ENCODE measurements around the gene CLRN3.

The CLRN3 gene

GRCh38 chr10:127910464-127910770 lies 17.7 kb upstream of the CLRN3 start:
- H3K18ac ChIP-seq (ENCODE audit: low read depth in 1 of 2, low read length in 2 of 2) = peak overlapping the region in 1 of 2 experiments; percentile 14
- peak; percentile 45 for DNase-seq
- H3K9me3 ChIP-seq (ENCODE audit: control insufficient read depth, low read length) = no peaks in the 10 kb centered on the region
- H2BK15ac ChIP-seq (ENCODE audit: low read depth, poor library complexity, severe bottlenecking) = no peak overlapping the region
- WGBS = 76% methylated on average over 2 of the region's 2 CpGs
- H3K4ac ChIP-seq (ENCODE audit: low read depth in 1 of 2, low read length in 2 of 2) = no peak overlapping the region
- H3K4me1 ChIP-seq (ENCODE audit: control insufficient read depth, insufficient read depth, low read depth, low read length) = peaks cover 18% of the 10 kb centered on the region
- no peak overlapping the region for H4K8ac ChIP-seq (ENCODE audit: low read length)
- H3K27ac ChIP-seq (ENCODE audit: low read length, poor library complexity, severe bottlenecking) = no peak overlapping the region
- H3K9ac ChIP-seq (ENCODE audit: low read length) = no peak overlapping the region
- no peak overlapping the region for H2AK5ac ChIP-seq (ENCODE audit: low read length, severe bottlenecking)
- H3K23ac ChIP-seq (ENCODE audit: low read length in 2 of 2) = no peak overlapping the region
- H2AFZ ChIP-seq (ENCODE audit: low read depth, low read length) = no peak overlapping the region
- H4K91ac ChIP-seq (ENCODE audit: low read length) = no peak overlapping the region
- no peaks in the 10 kb centered on the region for H3K36me3 ChIP-seq (ENCODE audit: control insufficient read depth in 1 of 2, insufficient read depth in 2 of 2, low read depth in 1 of 2, low read length in 2 of 2)
- H2BK5ac ChIP-seq (ENCODE audit: low read depth, low read length, poor library complexity, severe bottlenecking) = no peak overlapping the region
- H3K14ac ChIP-seq (ENCODE audit: low read length in 2 of 2) = no peak overlapping the region
- H2BK120ac ChIP-seq (ENCODE audit: low read depth, low read length) = no peak overlapping the region
- peaks cover under 1 to 8% of the 10 kb centered on the region in 2 experiments for H3K27me3 ChIP-seq (ENCODE audit: control insufficient read depth in 1 of 2, insufficient read depth in 1 of 2, low read length in 2 of 2)
- H3K4me2 ChIP-seq (ENCODE audit: low read length, poor library complexity, severe bottlenecking) = no peak overlapping the region
- peak overlapping the region in 1 of 2 experiments; percentile 15 for H2BK12ac ChIP-seq (ENCODE audit: low read length in 2 of 2)
- peaks cover 14% of the 10 kb centered on the region for H3K79me1 ChIP-seq (replicated peaks; ENCODE audit: low read length, poor library complexity, severe bottlenecking)
- H3K4me3 ChIP-seq (ENCODE audit: insufficient read depth in 1 of 2, low read depth in 1 of 2, low read length in 2 of 2) = no peak overlapping the region

DNA sequence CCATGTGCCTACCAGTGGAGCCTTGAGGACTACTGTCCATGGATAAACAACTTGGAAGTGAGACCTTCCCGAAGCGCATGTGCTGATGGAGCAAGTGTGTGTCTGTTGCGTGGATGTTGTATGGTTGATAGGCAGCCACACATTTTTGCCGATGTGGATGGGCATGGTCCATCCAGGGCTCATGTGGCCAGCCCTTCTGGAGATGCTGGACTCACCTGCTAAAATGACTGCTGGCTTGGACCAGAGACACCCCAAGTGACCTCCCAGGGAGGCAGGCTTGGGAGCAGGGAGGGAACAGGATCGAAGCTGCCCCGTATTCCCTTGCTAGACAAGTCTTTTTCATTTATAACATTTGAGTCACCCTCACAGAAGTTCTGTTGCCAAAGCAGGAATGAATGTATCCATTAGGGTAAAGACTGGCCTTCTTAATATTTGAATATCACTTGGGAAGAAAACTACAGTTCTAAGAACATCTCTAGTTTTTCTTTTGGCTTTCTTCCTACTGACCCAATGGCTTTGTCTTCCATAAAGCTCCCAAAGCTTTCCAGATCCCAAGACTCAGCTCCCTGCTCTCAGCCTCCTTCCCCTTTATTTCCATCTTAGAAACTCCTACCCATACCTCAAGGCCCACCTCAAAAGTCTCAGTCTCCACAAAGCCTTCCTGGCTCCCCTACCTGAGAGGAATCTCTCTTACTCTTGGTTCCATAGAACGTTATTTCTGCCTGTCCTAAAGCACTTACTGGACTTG lies 17.1 kb upstream of the CLRN3 start:
- no peaks in the 10 kb centered on the region for H3K36me3 ChIP-seq (ENCODE audit: control insufficient read depth in 1 of 2, insufficient read depth in 2 of 2, low read depth in 1 of 2, low read length in 2 of 2)
- DNase-seq = peak; percentile 29

DNA sequence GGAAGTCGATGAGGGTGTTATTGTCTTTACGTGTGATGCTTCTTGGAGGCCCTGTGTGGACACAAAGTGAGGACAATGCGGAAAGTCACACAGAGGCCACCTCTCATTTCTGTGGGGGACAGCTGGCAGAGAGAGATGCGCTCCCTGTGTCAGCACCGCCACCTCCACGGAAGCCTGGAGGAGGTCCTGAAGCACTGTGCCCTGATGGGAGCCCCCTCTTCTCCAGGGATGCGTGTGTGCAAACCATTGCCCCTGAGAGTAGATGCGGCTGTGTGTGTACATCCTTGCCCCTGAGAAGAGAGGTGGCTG lies 16.2 kb upstream of the CLRN3 start:
- H2BK12ac ChIP-seq (ENCODE audit: low read length in 2 of 2) = peak overlapping the region; percentile 49 to 59
- H2BK120ac ChIP-seq (ENCODE audit: low read depth, low read length) = no peak overlapping the region
- no peak overlapping the region for H2AK5ac ChIP-seq (ENCODE audit: low read length, severe bottlenecking)
- no peak overlapping the region for H3K23ac ChIP-seq (ENCODE audit: low read length in 2 of 2)
- no peak overlapping the region for H3K9ac ChIP-seq (ENCODE audit: low read length)
- H2AFZ ChIP-seq (ENCODE audit: low read depth, low read length) = no peak overlapping the region
- H3K4me1 ChIP-seq (ENCODE audit: control insufficient read depth, insufficient read depth, low read depth, low read length) = peaks cover 18% of the 10 kb centered on the region
- no peak overlapping the region for H2BK15ac ChIP-seq (ENCODE audit: low read depth, poor library complexity, severe bottlenecking)
- no peak overlapping the region for H3K27ac ChIP-seq (ENCODE audit: low read length, poor library complexity, severe bottlenecking)
- H3K4ac ChIP-seq (ENCODE audit: low read depth in 1 of 2, low read length in 2 of 2) = peak overlapping the region; percentile 8 to 62
- no peak overlapping the region for H3K4me2 ChIP-seq (ENCODE audit: low read length, poor library complexity, severe bottlenecking)
- H3K27me3 ChIP-seq (ENCODE audit: control insufficient read depth in 1 of 2, insufficient read depth in 1 of 2, low read length in 2 of 2) = peaks cover 6 to 8% of the 10 kb centered on the region in 2 experiments
- WGBS = 66% methylated on average over 8 of the region's 8 CpGs
- DNase-seq = no peak
- H2BK5ac ChIP-seq (ENCODE audit: low read depth, low read length, poor library complexity, severe bottlenecking) = no peak overlapping the region
- peaks cover 14% of the 10 kb centered on the region for H3K79me1 ChIP-seq (replicated peaks; ENCODE audit: low read length, poor library complexity, severe bottlenecking)
- peak overlapping the region; percentile 55 for H4K91ac ChIP-seq (ENCODE audit: low read length)
- peak overlapping the region; percentile 54 for H4K8ac ChIP-seq (ENCODE audit: low read length)
- H3K4me3 ChIP-seq (ENCODE audit: insufficient read depth in 1 of 2, low read depth in 1 of 2, low read length in 2 of 2) = peak overlapping the region in 1 of 2 experiments; percentile 7
- H3K18ac ChIP-seq (ENCODE audit: low read depth in 1 of 2, low read length in 2 of 2) = peak overlapping the region; percentile 54 to 74
- no peaks in the 10 kb centered on the region for H3K36me3 ChIP-seq (ENCODE audit: control insufficient read depth in 1 of 2, insufficient read depth in 2 of 2, low read depth in 1 of 2, low read length in 2 of 2)
- H3K14ac ChIP-seq (ENCODE audit: low read length in 2 of 2) = peak overlapping the region in 1 of 2 experiments; percentile 37
- H3K9me3 ChIP-seq (ENCODE audit: control insufficient read depth, low read length) = no peaks in the 10 kb centered on the region

More for the DNA sequence above, 17.1 kb upstream of the CLRN3 start:
- Histone ChIP-seq H3K27ac (ENCODE audit: low read length, poor library complexity, severe bottlenecking) (no peak overlapping the region), H4K91ac (ENCODE audit: low read length) (peak overlapping the region; percentile 89), H3K4ac (ENCODE audit: low read depth in 1 of 2, low read length in 2 of 2) (peak overlapping the region in 1 of 2 experiments; percentile 49), H3K9me3 (ENCODE audit: control insufficient read depth, low read length) (no peaks in the 10 kb centered on the region), H2BK12ac (ENCODE audit: low read length in 2 of 2) (peak overlapping the region; percentile 49 to 91), H3K18ac (ENCODE audit: low read depth in 1 of 2, low read length in 2 of 2) (peak overlapping the region; percentile 74 to 90), H2BK120ac (ENCODE audit: low read depth, low read length) (no peak overlapping the region), H3K14ac (ENCODE audit: low read length in 2 of 2) (peak overlapping the region in 1 of 2 experiments; percentile 94), H3K79me1 (replicated peaks; ENCODE audit: low read length, poor library complexity, severe bottlenecking) (peaks cover 14% of the 10 kb centered on the region), H3K4me3 (ENCODE audit: insufficient read depth in 1 of 2, low read depth in 1 of 2, low read length in 2 of 2) (no peak overlapping the region), H3K23ac (ENCODE audit: low read length in 2 of 2) (no peak overlapping the region), H3K27me3 (ENCODE audit: control insufficient read depth in 1 of 2, insufficient read depth in 1 of 2, low read length in 2 of 2) (peaks cover 6 to 8% of the 10 kb centered on the region in 2 experiments), H2AFZ (ENCODE audit: low read depth, low read length) (no peak overlapping the region), H2AK5ac (ENCODE audit: low read length, severe bottlenecking) (no peak overlapping the region), H2BK5ac (ENCODE audit: low read depth, low read length, poor library complexity, severe bottlenecking) (no peak overlapping the region), H4K8ac (ENCODE audit: low read length) (peak overlapping the region; percentile 35), H3K4me1 (ENCODE audit: control insufficient read depth, insufficient read depth, low read depth, low read length) (peaks cover 18% of the 10 kb centered on the region), H2BK15ac (ENCODE audit: low read depth, poor library complexity, severe bottlenecking) (no peak overlapping the region), H3K4me2 (ENCODE audit: low read length, poor library complexity, severe bottlenecking) (no peak overlapping the region), H3K9ac (ENCODE audit: low read length) (no peak overlapping the region)
- WGBS = 80% methylated on average over 5 of the region's 7 CpGs

DNA sequence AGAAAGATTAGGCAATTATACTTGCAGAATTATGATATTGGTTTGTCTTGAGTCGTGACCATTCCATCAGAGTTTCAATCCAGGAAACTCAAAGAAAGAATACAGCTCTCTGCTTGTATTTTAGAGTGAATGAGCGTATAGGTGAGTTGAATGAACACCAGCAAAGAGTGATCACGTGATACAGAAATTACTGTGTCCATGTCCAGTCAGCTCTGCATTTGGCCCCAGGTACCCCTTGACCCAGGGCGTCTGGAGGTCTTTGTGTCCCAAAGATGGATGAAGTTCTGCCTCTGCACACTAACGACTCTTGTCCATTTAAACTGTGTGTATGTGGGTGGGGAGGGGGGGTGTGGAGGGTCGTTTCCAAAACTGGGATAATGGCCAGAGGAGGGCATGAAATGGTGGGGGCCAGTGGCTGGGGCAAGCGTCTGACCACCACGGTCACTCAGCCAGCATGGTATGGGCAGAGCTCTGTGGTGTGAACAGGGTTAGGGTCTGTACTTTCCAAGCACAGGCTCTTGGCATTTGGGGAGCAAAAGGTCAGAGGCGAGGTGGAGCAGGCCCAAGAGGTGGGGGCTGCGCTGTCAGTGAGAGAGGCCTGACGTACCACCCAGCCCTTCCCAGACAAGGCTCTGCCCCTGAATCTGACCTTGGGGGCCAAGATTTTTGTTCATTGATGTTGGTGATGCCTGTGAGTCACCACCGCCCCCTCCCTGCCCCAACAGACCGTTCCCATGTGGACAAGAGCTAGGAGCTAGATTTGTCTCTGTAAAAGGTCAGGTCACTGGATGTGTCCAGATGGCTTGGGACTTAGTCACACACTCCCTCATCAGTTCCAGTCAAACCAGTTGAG lies 15.6 kb upstream of the CLRN3 start:
- Histone ChIP-seq H2BK5ac (ENCODE audit: low read depth, low read length, poor library complexity, severe bottlenecking) (no peak overlapping the region), H2BK15ac (ENCODE audit: low read depth, poor library complexity, severe bottlenecking) (peak overlapping the region; percentile 97)
- 56% methylated on average over 10 of the region's 13 CpGs for WGBS

More for the DNA sequence above, 15.6 kb upstream of the CLRN3 start:
- Histone ChIP-seq H3K14ac (ENCODE audit: low read length in 2 of 2) (no peak overlapping the region), H4K8ac (ENCODE audit: low read length) (peak overlapping the region; percentile 54), H2AFZ (ENCODE audit: low read depth, low read length) (no peak overlapping the region), H3K4me3 (ENCODE audit: insufficient read depth in 1 of 2, low read depth in 1 of 2, low read length in 2 of 2) (peak overlapping the region in 1 of 2 experiments; percentile 79), H3K4me2 (ENCODE audit: low read length, poor library complexity, severe bottlenecking) (peak overlapping the region; percentile 85), H3K9me3 (ENCODE audit: control insufficient read depth, low read length) (no peaks in the 10 kb centered on the region), H3K36me3 (ENCODE audit: control insufficient read depth in 1 of 2, insufficient read depth in 2 of 2, low read depth in 1 of 2, low read length in 2 of 2) (no peaks in the 10 kb centered on the region), H3K4ac (ENCODE audit: low read depth in 1 of 2, low read length in 2 of 2) (peak overlapping the region; percentile 31 to 77), H4K91ac (ENCODE audit: low read length) (peak overlapping the region; percentile 54), H3K79me1 (replicated peaks; ENCODE audit: low read length, poor library complexity, severe bottlenecking) (peaks cover 11% of the 10 kb centered on the region), H2AK5ac (ENCODE audit: low read length, severe bottlenecking) (no peak overlapping the region), H3K9ac (ENCODE audit: low read length) (peak overlapping the region; percentile 74), H3K27ac (ENCODE audit: low read length, poor library complexity, severe bottlenecking) (no peak overlapping the region), H2BK12ac (ENCODE audit: low read length in 2 of 2) (peak overlapping the region; percentile 78 to 96), H3K23ac (ENCODE audit: low read length in 2 of 2) (peak overlapping the region in 1 of 2 experiments; percentile 15), H3K27me3 (ENCODE audit: control insufficient read depth in 1 of 2, insufficient read depth in 1 of 2, low read length in 2 of 2) (peaks cover 8% of the 10 kb centered on the region in 2 experiments), H2BK120ac (ENCODE audit: low read depth, low read length) (no peak overlapping the region), H3K4me1 (ENCODE audit: control insufficient read depth, insufficient read depth, low read depth, low read length) (peaks cover 18% of the 10 kb centered on the region), H3K18ac (ENCODE audit: low read depth in 1 of 2, low read length in 2 of 2) (peak overlapping the region; percentile 85 to 88)
- peak; percentile 97 for DNase-seq
